PC-3 (cell line): ENCODE data around the gene GAS2. TPM values are rescaled to one million over a fixed set of nuclear protein-coding genes. Genes with fewer than 3 reads are reported as not detected.

ENCODE experiments used
- ATAC-seq: fragments of 200-7000 bp; cut with Tn5 transposase; 2 replicates; pipeline ENCODE4 v1.9.1; 2020; ENCODE audit warnings: mild to moderate bottlenecking, moderate library complexity
- BruUV-seq: library from RNA; stranded (reverse); fragments of 400-500 nt; replicated peaks from 2 replicates; lab custom pipeline; 2021; lab: Mats Ljungman, UMichigan
- CTCF ChIA-PET: fragments of 300-600 bp; sonication (Branson Sonifier 250); formaldehyde crosslinking; loops from one replicate; lab custom pipeline; 2022; ENCODE audit warnings: antibody characterized with exemption; lab: Charles Lee
- POLR2A ChIA-PET: fragments of 300-600 bp; sonication (Branson Sonifier 250); formaldehyde crosslinking; loops from one replicate; lab custom pipeline; 2022; ENCODE audit warnings: antibody characterized with exemption; ENCODE audit not compliant: unreplicated experiment; lab: Charles Lee
- DNase-seq: peaks from one replicate; pipeline ENCODE4 v3.0.0-alpha.2; 2015
- H2AFZ ChIP-seq: fragments of 300-600 bp; sonication (generic); 2 replicates; pipeline ENCODE4 v1.6.0; 2016; ENCODE audit warnings: antibody characterized with exemption, low read length
- H3F3A ChIP-seq: fragments of 300-600 bp; sonication (generic); one replicate; pipeline ENCODE4 v1.6.0; 2017; ENCODE audit warnings: antibody characterized with exemption, low read length, control low read depth, mild to moderate bottlenecking; ENCODE audit not compliant: unreplicated experiment
- H3K27ac ChIP-seq: fragments of 300-600 bp; sonication (generic); 2 replicates; pipeline ENCODE4 v1.5.1; 2016; ENCODE audit warnings: mild to moderate bottlenecking, low read length
- H3K27me3 ChIP-seq: fragments of 300-600 bp; sonication (generic); 2 replicates; pipeline ENCODE4 v1.6.1; 2016; ENCODE audit warnings: low read length, mixed read lengths
- H3K36me3 ChIP-seq: fragments of 300-600 bp; sonication (generic); 2 replicates; pipeline ENCODE4 v1.6.1; 2016; ENCODE audit warnings: low read depth, mixed run types, low read length, mixed read lengths
- H3K4me1 ChIP-seq: fragments of 300-600 bp; sonication (generic); 2 replicates; pipeline ENCODE4 v1.5.1; 2016; ENCODE audit warnings: low read length; ENCODE audit not compliant: insufficient read depth
- H3K4me2 ChIP-seq: fragments of 300-600 bp; sonication (generic); 2 replicates; pipeline ENCODE4 v1.6.0; 2016; ENCODE audit warnings: low read length
- H3K4me3 ChIP-seq: fragments of 300-600 bp; sonication (generic); 2 replicates; pipeline ENCODE4 v1.5.1; 2016; ENCODE audit warnings: mild to moderate bottlenecking, low read length, mixed read lengths
- H3K79me2 ChIP-seq: fragments of 300-600 bp; sonication (generic); 2 replicates; pipeline ENCODE4 v1.6.1; 2017; ENCODE audit warnings: low read length, mixed read lengths
- H3K9ac ChIP-seq: fragments of 300-600 bp; sonication (generic); 2 replicates; pipeline ENCODE4 v1.6.0; 2016; ENCODE audit warnings: mild to moderate bottlenecking, low read length
- H3K9me2 ChIP-seq: fragments of 300-600 bp; sonication (generic); replicated peaks from 2 replicates; pipeline ENCODE4 v1.6.1; 2016; ENCODE audit warnings: mixed run types, low read length, mixed read lengths
- H3K9me3 ChIP-seq: fragments of 300-600 bp; sonication (generic); 2 replicates; pipeline ENCODE4 v1.6.1; 2016; ENCODE audit warnings: low read length, mixed read lengths
- H4K20me1 ChIP-seq: fragments of 300-600 bp; sonication (generic); 2 replicates; pipeline ENCODE4 v1.6.1; 2016; ENCODE audit warnings: low read length, mixed read lengths
- CTCF ChIP-seq: fragments of 300-600 bp; sonication (generic); conservative IDR thresholded peaks from 2 replicates; pipeline ENCODE4 v1.5.1; 2017; ENCODE audit warnings: antibody characterized with exemption, low read depth, mild to moderate bottlenecking, low read length
- EZH2 ChIP-seq: fragments of 300-600 bp; sonication (generic); IDR thresholded peaks from one replicate; pipeline ENCODE4 v1.6.1; 2017; ENCODE audit warnings: antibody characterized with exemption, mild to moderate bottlenecking, low read length; ENCODE audit not compliant: unreplicated experiment
- EZH2phosphoT487 ChIP-seq: fragments of 300-600 bp; sonication (generic); IDR thresholded peaks from 2 replicates; pipeline ENCODE4 v1.6.1; 2018; ENCODE audit warnings: mild to moderate bottlenecking, antibody characterized with exemption, low read length, borderline replicate concordance
- intact Hi-C: fragments of 100-400 bp; cut with micrococcal nuclease; formaldehyde crosslinking; loops from 2 replicates; pipeline ENCODE4 v1.9.0; 2023
- total RNA-seq: library from RNA; depleted of rRNA; stranded (reverse); fragments of >200 nt; gene quantifications from 2 replicates; pipeline ENCODE4 v1.2.3, GENCODE V29; 2014

Gene GAS2
- total RNA-seq, 1 experiment from 2014 or later: not detected

- TF ChIP-seq EZH2: no peak
- no peak for TF ChIP-seq EZH2phosphoT487
- TF ChIP-seq CTCF: no peak
- Histone ChIP-seq H3K27ac (no peak overlapping the region), H3K27me3 (no peaks in the 10 kb centered on the region), H3K9ac (no peak overlapping the region), H3K4me3 (no peak overlapping the region), H4K20me1 (no peaks in the 10 kb centered on the region), H3K36me3 (no peaks in the 10 kb centered on the region), H2AFZ (no peak overlapping the region), H3K4me2 (no peak overlapping the region), H3K9me3 (no peaks in the 10 kb centered on the region), H3K9me2 (no peaks in the 10 kb centered on the region), H3K4me1 (no peaks in the 10 kb centered on the region), H3K79me2 (no peaks in the 10 kb centered on the region), H3F3A (no peaks in the 10 kb centered on the region)
- ATAC-seq (no peak), DNase-seq (no peak)
- ChIA-PET POLR2A (no interaction called here), CTCF (no interaction called here)
- no TSS peak for BruUV-seq
- intact Hi-C loops: no loop called here
These were observed 180.3 kb downstream of the GAS2 start for GRCh38 chr11:22846726-22847125.

GRCh38 chr11:22851477-22851876 is 185.1 kb downstream of the GAS2 start:
- Histone ChIP-seq H3K9me2 (no peaks in the 10 kb centered on the region), H3K36me3 (no peaks in the 10 kb centered on the region), H3F3A (no peaks in the 10 kb centered on the region), H3K79me2 (no peaks in the 10 kb centered on the region), H3K4me2 (no peak overlapping the region), H4K20me1 (no peaks in the 10 kb centered on the region), H3K27ac (no peak overlapping the region), H3K9ac (no peak overlapping the region), H3K9me3 (no peaks in the 10 kb centered on the region), H3K4me3 (no peak overlapping the region), H3K4me1 (no peaks in the 10 kb centered on the region), H3K27me3 (no peaks in the 10 kb centered on the region), H2AFZ (no peak overlapping the region)
- no TSS peak for BruUV-seq
- DNase-seq (no peak), ATAC-seq (no peak)
- no peak for TF ChIP-seq EZH2
- TF ChIP-seq CTCF: no peak
- TF ChIP-seq EZH2phosphoT487: no peak
- ChIA-PET CTCF (no interaction called here), POLR2A (interaction anchor here (0.8 kb wide), 1 partner anchor 23 kb away, joined by 8 read pairs; no protein-coding TSS in a partner anchor)
- intact Hi-C loops: no loop called here

GRCh38 chr11:22859756-22860155 is 193.3 kb downstream of the GAS2 start:
- ATAC-seq: no peak
- POLR2A ChIA-PET: no interaction called here
- H3K36me3 ChIP-seq: no peaks in the 10 kb centered on the region

More at GRCh38 chr11:22859756-22860155, 193.3 kb downstream of the GAS2 start:
- CTCF ChIA-PET: no interaction called here
- DNase-seq: no peak
- TF ChIP-seq EZH2phosphoT487 (no peak), CTCF (no peak), EZH2 (no peak)
- Histone ChIP-seq H3K9me3 (no peaks in the 10 kb centered on the region), H2AFZ (no peak overlapping the region), H3K79me2 (no peaks in the 10 kb centered on the region), H3K9ac (no peak overlapping the region), H3F3A (no peaks in the 10 kb centered on the region), H3K4me3 (no peak overlapping the region), H3K27ac (no peak overlapping the region), H3K4me1 (no peaks in the 10 kb centered on the region), H3K9me2 (no peaks in the 10 kb centered on the region), H3K4me2 (no peak overlapping the region), H3K27me3 (no peaks in the 10 kb centered on the region), H4K20me1 (no peaks in the 10 kb centered on the region)
- intact Hi-C loops: no loop called here
- no TSS peak for BruUV-seq
